GM18508 (cell line): Measurements from ENCODE around the gene SLC25A52.
"Not testable (repeated sequence)": the region's sequence is repeated elsewhere in the genome, so short reads cannot be mapped to it uniquely, and the experiment has no call there.

Source experiments
- ATAC-seq: cut with Tn5 transposase; IDR thresholded peaks from one replicate; pipeline ENCODE4 v1.9.1; 2021; ENCODE audit warnings: moderate number of reproducible peaks; ENCODE audit not compliant: insufficient read depth, unreplicated experiment

Gene SLC25A52

DNA sequence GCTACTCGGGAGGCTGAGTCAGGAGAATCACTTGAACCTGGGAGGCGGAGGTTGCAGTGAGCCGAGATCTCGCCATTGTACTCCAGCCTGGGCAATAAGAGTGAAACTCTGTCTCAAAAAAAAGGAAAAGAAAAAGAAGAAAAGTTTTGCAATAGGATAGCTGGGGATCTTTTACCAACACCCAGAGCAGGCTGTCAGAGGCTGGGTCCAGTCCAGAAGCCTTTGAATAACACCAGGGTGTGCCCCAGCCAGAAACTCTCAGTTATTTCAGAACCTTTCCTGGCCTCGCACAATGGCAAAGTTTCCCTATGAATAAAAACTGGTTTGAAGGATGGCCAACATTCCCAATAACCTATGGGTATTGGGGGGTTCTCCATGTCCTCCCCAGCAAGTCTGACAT is 17.1 kb downstream of the SLC25A52 start:
- not testable (repeated sequence) for ATAC-seq

DNA sequence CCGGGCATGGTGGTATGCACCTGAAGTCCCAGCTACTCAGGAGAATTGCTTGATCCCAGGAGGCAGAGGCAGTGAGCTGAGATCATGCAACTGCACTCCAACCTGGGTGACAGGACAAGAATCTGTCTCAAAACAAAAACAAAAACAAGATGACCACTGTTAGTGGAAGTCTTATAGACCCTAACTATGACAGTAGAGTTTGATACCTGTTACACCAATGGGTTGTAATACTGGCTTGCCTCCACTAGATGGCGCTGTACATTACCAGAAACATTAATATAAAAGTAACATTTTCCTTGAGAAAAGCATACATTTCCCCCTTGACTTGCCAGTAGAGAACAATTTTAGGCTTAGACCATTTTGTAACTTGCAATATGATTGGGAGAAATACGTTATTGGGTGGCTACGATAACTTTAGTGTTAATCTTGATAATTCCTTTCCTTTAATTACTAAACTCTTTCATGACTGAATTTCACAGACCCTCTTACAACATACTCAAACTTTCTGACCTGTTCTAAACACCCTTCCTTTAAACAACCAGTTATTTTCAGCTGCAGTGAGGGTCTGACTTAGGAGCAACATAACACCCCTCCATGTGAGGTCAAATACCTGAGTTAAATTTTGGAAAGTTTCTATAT is 19.5 kb downstream of the SLC25A52 start:
- ATAC-seq, result no peak

- ATAC-seq, result no peak
These were observed 20.5 kb downstream of the SLC25A52 start for GRCh38 chr18:31740180-31740579.

GRCh38 chr18:31739651-31740050 is 21.0 kb downstream of the SLC25A52 start:
- ATAC-seq, result no peak

GRCh38 chr18:31738460-31739407 is 21.9 kb downstream of the SLC25A52 start:
- ATAC-seq, result no peak

- no peak for ATAC-seq
These were observed 24.1 kb downstream of the SLC25A52 start for GRCh38 chr18:31736630-31737029.

DNA sequence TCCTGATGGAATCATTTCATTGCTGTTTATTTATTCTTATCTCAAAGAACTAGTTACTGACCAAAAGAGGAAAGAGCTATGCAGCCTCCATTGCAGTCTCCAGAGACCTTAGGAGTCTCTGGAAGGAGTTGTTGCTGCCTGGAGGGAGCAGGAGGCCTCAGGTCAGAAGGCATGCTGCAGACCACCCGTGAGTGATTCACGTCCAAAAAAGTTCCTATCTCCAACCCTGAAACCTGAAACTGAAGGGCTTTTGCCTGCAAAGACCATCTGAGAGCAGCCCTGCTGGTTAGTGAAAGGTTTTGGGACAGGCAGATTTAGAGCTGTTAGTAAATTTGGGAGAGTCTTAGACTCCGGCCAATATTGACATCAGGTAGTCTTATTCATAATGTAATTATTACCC is 29.1 kb downstream of the SLC25A52 start:
- ATAC-seq, result no peak

DNA sequence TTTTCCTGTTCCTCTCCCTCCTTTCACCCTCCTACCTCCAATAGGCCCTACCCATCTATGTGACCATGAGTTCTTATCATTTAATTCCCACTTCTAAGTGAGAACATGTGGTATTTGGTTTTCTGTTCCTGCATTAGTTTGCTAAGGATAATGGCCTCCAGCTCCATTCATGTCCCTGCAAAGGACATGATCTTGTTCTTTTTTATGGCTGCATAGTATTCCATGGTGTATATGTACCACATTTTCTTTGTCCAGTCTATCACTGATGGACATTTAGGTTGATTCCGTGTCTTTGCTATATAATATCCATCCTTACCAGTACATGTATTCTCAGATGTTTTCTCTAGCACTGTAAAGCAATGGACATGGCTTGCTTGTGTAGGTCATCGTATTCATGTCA is 31.5 kb downstream of the SLC25A52 start:
- ATAC-seq, result not testable (repeated sequence)

DNA sequence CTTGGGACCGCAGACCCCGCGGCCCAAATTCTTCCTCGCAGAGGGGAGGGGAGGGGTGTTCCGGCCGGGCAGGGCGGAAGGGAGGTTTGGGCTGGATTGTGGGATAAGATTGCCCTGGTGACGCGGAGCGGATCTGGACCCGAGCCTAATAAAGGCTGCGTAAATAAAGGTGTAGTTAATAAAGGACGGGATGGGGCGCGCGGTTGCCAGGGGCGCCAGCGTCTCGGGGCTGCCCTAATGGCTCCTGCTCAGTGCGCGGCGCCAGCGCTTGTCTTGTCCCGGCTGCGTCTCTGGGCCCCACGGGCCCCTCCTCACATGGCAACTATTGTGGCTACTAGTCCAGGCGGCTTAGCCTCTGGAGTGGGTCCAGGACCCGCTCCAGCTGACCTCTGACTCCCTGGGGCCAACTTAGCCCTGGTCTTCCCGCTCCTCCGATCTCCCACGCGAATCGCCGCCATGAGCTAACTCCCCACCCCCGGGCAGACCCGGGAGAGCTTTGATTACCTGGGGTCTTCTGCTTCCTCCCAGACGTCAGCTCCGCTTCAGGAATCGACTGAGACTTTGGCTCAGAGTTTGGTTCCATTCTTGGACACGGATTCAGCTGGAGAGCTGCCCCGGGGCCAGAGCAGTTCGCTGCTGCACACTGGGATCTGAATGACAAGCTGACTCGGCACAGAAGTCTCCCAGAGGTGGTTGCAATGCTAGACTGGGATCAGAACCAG is 36.5 kb downstream of the SLC25A52 start:
- ATAC-seq, result no peak

- ATAC-seq, result no peak
These were observed 37.1 kb downstream of the SLC25A52 start for GRCh38 chr18:31723639-31723989.

GRCh38 chr18:31722369-31722957 is 38.2 kb downstream of the SLC25A52 start:
- peak; percentile 94 for ATAC-seq

- ATAC-seq, result no peak
These were observed 39.1 kb downstream of the SLC25A52 start for GRCh38 chr18:31721601-31722000.

GRCh38 chr18:31720867-31721266 is 39.8 kb downstream of the SLC25A52 start:
- ATAC-seq, result no peak

- ATAC-seq, result no peak
These were observed 41.2 kb downstream of the SLC25A52 start for GRCh38 chr18:31719363-31720006.

DNA sequence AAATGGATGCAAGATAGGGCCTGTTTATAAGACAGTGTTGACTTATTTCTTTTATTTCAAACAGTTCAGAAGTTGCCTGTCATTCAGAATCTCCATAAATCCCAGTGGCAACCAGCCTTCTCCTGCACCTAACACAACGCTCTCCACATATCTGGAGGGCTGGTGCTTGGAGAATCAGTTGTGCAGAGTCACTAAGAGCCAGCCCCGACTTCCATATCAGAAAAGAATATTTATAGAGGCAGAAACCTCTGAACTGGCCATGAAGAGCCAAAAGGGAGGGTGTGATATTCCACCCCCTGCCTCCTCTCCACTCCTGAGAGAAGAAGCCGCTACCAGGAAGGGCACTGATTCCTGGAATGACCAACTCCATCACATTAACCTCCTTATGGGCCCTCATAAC is 42.3 kb downstream of the SLC25A52 start:
- ATAC-seq, result no peak

GRCh38 chr18:31716362-31716761 is 44.3 kb downstream of the SLC25A52 start:
- no peak for ATAC-seq

GRCh38 chr18:31711365-31712172 is 49.1 kb downstream of the SLC25A52 start:
- no peak for ATAC-seq

DNA sequence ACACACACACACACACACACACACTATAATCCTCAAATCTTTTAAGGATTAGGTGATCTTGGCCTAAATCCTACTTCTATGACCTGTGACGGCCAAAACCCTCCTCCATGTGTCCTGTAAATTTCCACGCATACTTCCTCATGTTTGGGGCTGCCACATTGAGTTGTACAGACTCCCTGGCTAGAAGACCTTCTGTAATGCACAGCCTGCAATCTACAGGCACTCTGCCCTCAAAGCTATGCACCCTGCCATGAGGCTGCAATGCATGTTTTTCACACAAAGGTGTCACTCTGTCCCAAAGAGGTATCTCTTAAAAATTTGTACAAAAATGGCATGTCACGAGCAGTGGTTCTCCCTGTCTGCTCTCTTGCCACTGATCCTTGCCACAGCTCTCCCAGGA is 49.9 kb downstream of the SLC25A52 start:
- ATAC-seq, result no peak
